AG04450 (cell line): ENCODE measurements around the gene LCMT1. TPM values are rescaled to one million over a fixed set of nuclear protein-coding genes. Genes with fewer than 3 reads are reported as not detected.
"Not testable (repeated sequence)": the region's sequence is repeated elsewhere in the genome, so short reads cannot be mapped to it uniquely, and the experiment has no call there.

Experiments
- CTCF ChIA-PET: fragments of 300-600, 350-600 bp; formaldehyde crosslinking; extraction: SDS; loops from one replicate; lab custom pipeline; 2022; ENCODE audit warnings: antibody characterized with exemption, inconsistent platforms; lab: Charles Lee
- POLR2A ChIA-PET: fragments of 350-600 bp; formaldehyde crosslinking; extraction: SDS; loops from one replicate; lab custom pipeline; 2021; ENCODE audit warnings: antibody characterized with exemption, inconsistent platforms; lab: Yijun Ruan, JAX
- DNase-seq: peaks from one replicate; pipeline ENCODE4 v3.0.0-alpha.2; 2011; ENCODE audit warnings: low read depth, low spot score
- H3K27ac ChIP-seq: one replicate; pipeline ENCODE4 v1.5.1; 2012; ENCODE audit warnings: low read depth, low read length, control low read depth
- H3K27me3 ChIP-seq: one replicate; pipeline ENCODE4 v1.6.0; 2012; ENCODE audit warnings: low read length; ENCODE audit not compliant: control insufficient read depth, insufficient read depth
- H3K4me3 ChIP-seq: 2 replicates; pipeline ENCODE4 v1.5.1; 2011; ENCODE audit warnings: mild to moderate bottlenecking, low read depth, low read length, control low read depth
- H3K9me3 ChIP-seq: 2 replicates; pipeline ENCODE4 v1.5.1; 2012; ENCODE audit warnings: low read length; ENCODE audit not compliant: control insufficient read depth, insufficient read depth
- polyA plus RNA-seq: library from polyadenylated mRNA; depleted of rRNA; stranded (reverse); fragments of >200 nt; gene quantifications from 2 replicates; pipeline ENCODE4 v1.2.3, GENCODE V29; 2011
- TF ChIP-seq, protein P1 (sequence below): IDR thresholded peaks from 2 replicates; pipeline ENCODE4 v1.5.1; 2011; ENCODE audit warnings: low read depth, low read length, control low read depth, inconsistent platforms

Gene LCMT1
- polyA plus RNA-seq, 1 experiment, result 46.9 TPM

DNA sequence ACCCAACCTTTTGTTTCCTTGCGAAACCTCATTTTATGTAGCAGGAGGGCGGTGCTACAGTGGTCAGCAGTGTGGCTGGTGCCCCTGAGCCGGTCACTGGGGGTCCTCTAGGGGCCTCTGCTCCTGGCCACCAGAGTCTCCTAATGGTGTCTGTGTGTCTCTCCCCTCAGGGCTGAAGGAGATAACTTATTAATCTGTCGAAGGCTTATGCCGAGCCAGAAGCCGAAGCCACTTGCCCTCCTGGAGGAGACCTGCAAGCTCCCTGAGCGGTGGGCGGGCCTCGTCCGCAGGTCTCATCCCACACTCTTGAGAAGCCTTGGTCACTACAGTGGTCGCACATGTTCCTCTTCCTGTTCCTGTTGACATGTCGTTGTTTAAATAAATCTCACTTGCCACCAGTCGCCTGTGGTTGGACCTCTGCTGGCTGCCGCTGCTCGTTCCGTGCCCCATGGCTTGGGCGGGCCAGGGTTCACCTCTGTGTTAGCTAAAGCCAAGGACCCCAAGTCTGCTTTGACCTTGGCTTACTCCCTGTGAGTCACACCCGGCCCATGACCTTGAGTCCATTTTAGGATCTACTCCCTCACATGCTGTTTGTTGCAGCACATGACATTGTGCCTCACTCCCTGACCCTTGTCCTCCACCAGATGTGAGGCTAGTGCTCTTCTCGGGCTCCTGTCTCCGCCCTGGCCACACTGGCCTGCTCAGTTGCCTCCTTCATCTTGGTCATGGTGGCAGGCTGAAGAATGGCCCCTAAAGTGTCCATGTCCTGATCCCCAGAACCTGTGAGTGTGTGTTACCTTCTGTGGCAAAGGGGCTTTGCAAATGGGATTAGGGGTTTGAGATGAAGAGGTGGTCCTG is 66.5 kb downstream of the LCMT1 start:
- TF ChIP-seq, protein P1, sequence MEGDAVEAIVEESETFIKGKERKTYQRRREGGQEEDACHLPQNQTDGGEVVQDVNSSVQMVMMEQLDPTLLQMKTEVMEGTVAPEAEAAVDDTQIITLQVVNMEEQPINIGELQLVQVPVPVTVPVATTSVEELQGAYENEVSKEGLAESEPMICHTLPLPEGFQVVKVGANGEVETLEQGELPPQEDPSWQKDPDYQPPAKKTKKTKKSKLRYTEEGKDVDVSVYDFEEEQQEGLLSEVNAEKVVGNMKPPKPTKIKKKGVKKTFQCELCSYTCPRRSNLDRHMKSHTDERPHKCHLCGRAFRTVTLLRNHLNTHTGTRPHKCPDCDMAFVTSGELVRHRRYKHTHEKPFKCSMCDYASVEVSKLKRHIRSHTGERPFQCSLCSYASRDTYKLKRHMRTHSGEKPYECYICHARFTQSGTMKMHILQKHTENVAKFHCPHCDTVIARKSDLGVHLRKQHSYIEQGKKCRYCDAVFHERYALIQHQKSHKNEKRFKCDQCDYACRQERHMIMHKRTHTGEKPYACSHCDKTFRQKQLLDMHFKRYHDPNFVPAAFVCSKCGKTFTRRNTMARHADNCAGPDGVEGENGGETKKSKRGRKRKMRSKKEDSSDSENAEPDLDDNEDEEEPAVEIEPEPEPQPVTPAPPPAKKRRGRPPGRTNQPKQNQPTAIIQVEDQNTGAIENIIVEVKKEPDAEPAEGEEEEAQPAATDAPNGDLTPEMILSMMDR, result no peak
- no peak for DNase-seq

DNA sequence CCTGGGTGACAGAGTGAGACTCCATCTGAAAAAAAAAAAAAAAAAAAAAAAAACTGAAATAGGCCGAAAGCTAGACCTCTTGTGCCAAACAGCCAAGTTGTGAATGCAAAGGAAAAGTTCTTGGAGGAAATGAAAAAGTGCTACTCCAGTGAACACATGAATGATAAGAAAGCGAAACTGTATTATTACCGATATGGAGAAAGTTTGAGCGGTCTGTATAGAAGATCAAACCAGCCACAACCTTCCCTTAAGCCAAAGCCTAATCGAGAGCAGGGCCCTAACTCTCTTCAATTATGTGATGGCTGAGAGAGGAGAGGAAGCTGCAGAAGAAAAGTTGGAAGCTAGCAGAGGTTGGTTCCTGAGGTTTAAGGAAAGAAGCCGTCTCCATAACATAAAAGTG is 69.7 kb downstream of the LCMT1 start:
- CTCF ChIA-PET, H3K4me3 ChIP-seq, DNase-seq, H3K9me3 ChIP-seq, H3K27ac ChIP-seq, H3K27me3 ChIP-seq: not testable (repeated sequence)
- POLR2A ChIA-PET, result interaction anchor here (0.6 kb wide), 1 partner anchor 331 kb away, joined by 3 read pairs; no protein-coding TSS in a partner anchor

More for the DNA sequence above, 66.5 kb downstream of the LCMT1 start:
- no peaks in the 10 kb centered on the region for H3K9me3 ChIP-seq
- POLR2A ChIA-PET, result no interaction called here
- no peaks in the 10 kb centered on the region for H3K27me3 ChIP-seq
- no peak overlapping the region for H3K27ac ChIP-seq
- CTCF ChIA-PET, result interaction anchor here (0.6 kb wide), 1 partner anchor 47 kb away, joined by 3 read pairs; no protein-coding TSS in a partner anchor
- H3K4me3 ChIP-seq, result no peak overlapping the region

DNA sequence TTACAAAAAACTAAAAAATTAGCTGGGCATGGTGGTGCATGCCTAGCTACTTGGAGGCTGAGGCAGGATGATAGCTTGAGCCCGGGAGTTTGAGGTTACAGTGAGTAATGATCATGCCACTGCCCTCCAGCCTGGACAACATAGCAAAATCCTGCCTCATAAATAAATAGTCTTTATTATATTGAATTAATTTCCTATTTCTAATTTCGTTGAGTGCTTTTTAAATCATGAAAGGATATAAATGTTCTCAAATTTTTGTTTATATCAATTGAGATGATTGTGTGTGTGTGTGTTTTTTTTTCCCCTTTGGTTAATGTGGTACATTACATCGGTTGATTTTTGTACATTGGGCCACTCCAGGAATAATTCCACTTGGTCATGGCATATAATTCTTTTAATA is 73.2 kb downstream of the LCMT1 start:
- POLR2A ChIA-PET, result no interaction called here
- Histone ChIP-seq H3K9me3 (no peaks in the 10 kb centered on the region), H3K27me3 (no peaks in the 10 kb centered on the region), H3K4me3 (no peak overlapping the region), H3K27ac (no peak overlapping the region)
- DNase-seq, result no peak
- TF ChIP-seq, protein P1, result no peak
- CTCF ChIA-PET, result interaction anchor here (0.7 kb wide), 1 partner anchor 678 kb away, joined by 3 read pairs; no protein-coding TSS in a partner anchor

DNA sequence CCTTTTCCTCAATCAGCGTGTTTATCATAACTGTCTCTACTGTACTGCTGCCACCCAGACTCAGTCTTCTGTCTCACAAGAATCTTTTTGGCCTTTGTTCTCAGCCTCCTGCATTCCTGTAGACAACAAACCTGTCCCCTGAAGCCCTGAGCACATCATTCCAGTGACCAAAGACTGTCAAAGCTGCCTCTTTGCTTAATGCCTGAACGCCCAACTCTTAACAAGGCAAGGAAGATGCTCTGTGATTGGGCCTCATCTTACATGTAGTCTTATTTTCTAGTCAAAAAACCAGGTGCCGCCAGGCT is 75.9 kb downstream of the LCMT1 start:
- ChIA-PET CTCF (no interaction called here), POLR2A (no interaction called here)
- Histone ChIP-seq H3K9me3 (no peaks in the 10 kb centered on the region), H3K27ac (no peak overlapping the region), H3K4me3 (no peak overlapping the region), H3K27me3 (no peaks in the 10 kb centered on the region)
- no peak for DNase-seq
- TF ChIP-seq, protein P1, result no peak

DNA sequence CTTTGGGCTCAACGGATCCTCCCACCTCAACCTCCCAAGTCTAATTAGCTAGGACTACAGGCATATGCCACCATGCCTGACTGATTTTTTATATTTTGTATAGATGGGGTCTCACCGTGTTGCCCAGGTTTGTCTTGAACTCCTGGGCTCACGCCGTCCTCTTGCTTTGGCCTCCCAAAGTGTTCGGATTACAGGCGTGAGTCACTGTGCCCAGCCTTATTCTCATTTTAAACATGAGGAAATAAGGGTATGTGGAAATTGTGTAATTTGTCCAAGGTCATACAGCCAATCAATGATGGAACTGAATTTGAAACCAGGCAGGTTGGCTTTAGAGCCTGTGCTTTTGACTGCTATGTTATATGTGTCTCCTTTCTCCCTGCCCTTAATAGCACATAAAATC is 77.8 kb downstream of the LCMT1 start:
- no peak for DNase-seq
- Histone ChIP-seq H3K9me3 (no peaks in the 10 kb centered on the region), H3K27ac (no peak overlapping the region), H3K27me3 (no peaks in the 10 kb centered on the region), H3K4me3 (no peak overlapping the region)
- TF ChIP-seq, protein P1, result no peak
- ChIA-PET POLR2A (no interaction called here), CTCF (interaction anchor here (0.8 kb wide), 1 partner anchor 36 kb away, joined by 3 read pairs; no protein-coding TSS in a partner anchor)
